Nephron progenitor cell (in vitro differentiated cells): ENCODE results near the gene ETFBKMT.
"Not testable (repeated sequence)": the region's sequence is repeated elsewhere in the genome, so short reads cannot be mapped to it uniquely, and the experiment has no call there.

Experiments
- DNase-seq: peaks from one replicate; pipeline ENCODE4 v3.0.0; 2021
- H3K27ac Mint-ChIP-seq: 2 replicates; pipeline ENCODE4 v1.8.0; 2021; ENCODE audit warnings: mild to moderate bottlenecking, moderate library complexity, mixed read lengths
- H3K27me3 Mint-ChIP-seq: 2 replicates; pipeline ENCODE4 v1.8.0; 2021; ENCODE audit warnings: mild to moderate bottlenecking, low read depth, mixed read lengths; ENCODE audit not compliant: poor library complexity
- H3K36me3 Mint-ChIP-seq: 2 replicates; pipeline ENCODE4 v1.8.0; 2021; ENCODE audit warnings: low read depth, mixed read lengths
- H3K4me1 Mint-ChIP-seq: 2 replicates; pipeline ENCODE4 v1.8.0; 2021; ENCODE audit warnings: mixed read lengths
- H3K4me3 Mint-ChIP-seq: 2 replicates; pipeline ENCODE4 v1.8.0; 2021; ENCODE audit warnings: mild to moderate bottlenecking, moderate library complexity, mixed read lengths
- H3K9me3 Mint-ChIP-seq: 2 replicates; pipeline ENCODE4 v1.8.0; 2021; ENCODE audit warnings: mild to moderate bottlenecking, moderate library complexity, mixed read lengths
- CTCF ChIP-seq: fragments of 200-600 bp; sonication (generic); IDR thresholded peaks from 2 replicates; pipeline ENCODE4 v1.5.0; 2021; ENCODE audit warnings: antibody characterized with exemption

Gene ETFBKMT

GRCh38 chr12:31710021-31710818 lies 50.7 kb downstream of the ETFBKMT start:
- Mint-ChIP-seq H3K9me3 (peaks cover 41% of the 10 kb centered on the region), H3K27ac (no peak overlapping the region), H3K36me3 (peaks cover 63% of the 10 kb centered on the region), H3K4me3 (no peak overlapping the region), H3K4me1 (peaks cover 2% of the 10 kb centered on the region), H3K27me3 (peaks cover 10% of the 10 kb centered on the region)
- DNase-seq = no peak
- no peak for TF ChIP-seq CTCF

DNA sequence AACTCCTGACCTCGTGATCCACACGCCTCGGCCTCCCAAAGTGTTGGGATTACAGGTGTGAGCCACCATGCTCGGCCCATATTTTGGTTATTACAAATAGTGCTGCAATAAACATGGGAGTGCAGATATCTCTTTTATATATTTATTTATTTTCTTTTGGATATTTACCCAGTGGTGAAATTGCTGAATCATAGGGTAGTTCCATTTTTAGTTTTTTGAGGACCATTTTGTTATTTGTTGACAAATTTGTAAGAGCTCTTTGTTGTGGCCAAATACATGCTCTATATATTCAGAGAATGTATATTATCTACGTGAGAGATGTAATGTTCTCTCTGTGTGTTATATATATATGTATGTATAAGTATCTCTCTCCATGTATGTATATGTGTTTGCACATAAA lies 53.4 kb downstream of the ETFBKMT start:
- Mint-ChIP-seq H3K36me3 (peaks cover 56% of the 10 kb centered on the region), H3K27ac (no peak overlapping the region), H3K4me1 (peaks cover 5% of the 10 kb centered on the region), H3K27me3 (peaks cover 6% of the 10 kb centered on the region), H3K4me3 (no peak overlapping the region), H3K9me3 (peaks cover 44% of the 10 kb centered on the region)
- DNase-seq = no peak
- TF ChIP-seq CTCF = no peak

DNA sequence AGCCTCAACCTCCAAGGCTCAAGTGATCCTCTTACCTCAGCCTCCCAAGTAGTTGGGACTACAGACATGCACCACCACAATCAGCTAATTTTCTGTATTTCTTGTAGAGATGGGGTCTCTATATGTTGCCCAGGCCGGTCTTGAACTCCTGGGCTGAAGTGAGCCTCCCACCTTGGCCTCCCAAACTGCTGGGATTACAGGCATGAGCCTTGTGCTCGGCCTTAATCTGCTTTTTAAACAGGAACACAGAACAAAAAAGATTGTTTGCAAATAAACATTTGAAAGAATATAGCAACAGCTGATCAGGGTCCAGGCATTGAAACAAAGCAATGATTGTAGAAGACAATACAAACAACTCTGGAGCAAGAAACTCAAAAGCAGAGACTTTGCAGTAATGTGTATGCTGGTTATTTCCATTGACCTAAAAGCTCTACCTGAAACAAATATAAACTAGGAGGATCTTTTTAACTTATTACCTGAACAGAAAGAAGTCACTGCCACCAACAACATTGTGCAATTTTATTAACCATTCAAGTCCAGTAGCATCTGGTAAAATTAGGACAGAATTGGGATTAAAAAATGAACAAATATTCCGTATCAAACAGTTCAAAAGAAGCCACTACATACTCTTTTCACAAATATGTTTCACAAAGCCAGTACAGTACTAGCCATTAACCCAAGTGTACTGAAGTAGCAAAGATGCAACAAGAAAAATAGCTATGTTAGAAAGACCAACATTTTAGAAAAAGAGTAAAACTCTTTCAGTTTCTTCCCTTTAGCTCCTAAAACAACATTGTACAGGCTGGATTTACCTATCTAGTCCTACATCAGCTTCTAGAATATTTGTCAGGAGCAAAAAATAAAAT lies 55.2 kb downstream of the ETFBKMT start:
- H3K27me3 Mint-ChIP-seq = peaks cover 3% of the 10 kb centered on the region
- H3K4me3 Mint-ChIP-seq = no peak overlapping the region
- H3K9me3 Mint-ChIP-seq = peaks cover 45% of the 10 kb centered on the region
- peak overlapping the region; percentile 22 for H3K27ac Mint-ChIP-seq
- no peak for DNase-seq
- H3K36me3 Mint-ChIP-seq = peaks cover 56% of the 10 kb centered on the region
- no peak for TF ChIP-seq CTCF
- peaks cover 5% of the 10 kb centered on the region for H3K4me1 Mint-ChIP-seq

- Mint-ChIP-seq H3K36me3 (peaks cover 56% of the 10 kb centered on the region), H3K27me3 (peaks cover 3% of the 10 kb centered on the region), H3K9me3 (peaks cover 38% of the 10 kb centered on the region), H3K4me3 (no peak overlapping the region), H3K4me1 (peaks cover 5% of the 10 kb centered on the region), H3K27ac (peak overlapping the region; percentile 22)
- no peak for TF ChIP-seq CTCF
- no peak for DNase-seq
Observed at GRCh38 chr12:31715283-31715825, 55.9 kb downstream of the ETFBKMT start.

GRCh38 chr12:31716998-31717397 lies 57.5 kb downstream of the ETFBKMT start:
- DNase-seq, H3K27me3 Mint-ChIP-seq, H3K4me3 Mint-ChIP-seq, H3K4me1 Mint-ChIP-seq, H3K27ac Mint-ChIP-seq: not testable (repeated sequence)
- Mint-ChIP-seq H3K9me3 (peaks cover 39% of the 10 kb centered on the region), H3K36me3 (peaks cover 65% of the 10 kb centered on the region)

DNA sequence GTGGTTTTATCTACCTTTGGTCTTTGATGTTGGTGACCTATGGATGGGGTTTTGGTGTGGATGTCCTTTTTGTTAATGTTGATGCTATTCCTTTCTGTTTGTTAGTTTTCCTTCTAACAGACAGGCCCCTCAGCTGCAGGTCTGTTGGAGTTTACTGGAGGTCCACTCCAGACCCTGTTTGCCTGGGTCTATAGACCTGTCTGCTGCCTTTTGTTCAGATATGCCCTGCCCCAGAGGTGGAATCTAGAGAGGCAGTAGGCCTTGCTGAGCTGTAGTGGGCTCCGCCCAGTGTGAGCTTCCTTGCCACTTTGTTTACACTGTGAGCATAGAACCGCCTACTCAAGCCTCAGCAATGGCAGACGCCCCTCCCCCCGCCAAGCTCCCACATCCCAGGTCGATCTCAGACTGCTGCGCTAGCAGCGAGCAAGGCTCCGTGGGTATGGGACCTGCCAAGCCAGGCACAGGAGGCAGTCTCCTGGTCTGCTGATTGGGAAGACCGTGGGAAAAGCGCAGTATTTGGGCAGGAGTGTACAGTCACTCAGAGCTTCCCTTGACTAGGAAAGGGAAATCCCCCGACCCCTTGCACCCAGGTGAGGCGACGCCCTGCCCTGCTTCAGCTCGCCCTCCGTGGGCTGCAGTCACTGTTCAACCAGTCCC lies 59.2 kb downstream of the ETFBKMT start:
- not testable (repeated sequence) for DNase-seq, H3K27ac Mint-ChIP-seq, H3K4me3 Mint-ChIP-seq, H3K27me3 Mint-ChIP-seq
- H3K9me3 Mint-ChIP-seq = peaks cover 40% of the 10 kb centered on the region
- H3K36me3 Mint-ChIP-seq = peaks cover 71% of the 10 kb centered on the region
- H3K4me1 Mint-ChIP-seq = peaks cover 12% of the 10 kb centered on the region
